GM21723 (cell line): ENCODE data around the gene CERS4.
"Not testable (repeated sequence)": the region's sequence is repeated elsewhere in the genome, so short reads cannot be mapped to it uniquely, and the experiment has no call there.

ENCODE experiments used
- ATAC-seq: cut with Tn5 transposase; IDR thresholded peaks from one replicate; pipeline ENCODE4 v1.9.1; 2021; ENCODE audit warnings: mild to moderate bottlenecking, moderate library complexity; ENCODE audit not compliant: unreplicated experiment

Gene CERS4

GRCh38 chr19:8259142-8259921 is 50.2 kb downstream of the CERS4 start:
- no peak for ATAC-seq

DNA sequence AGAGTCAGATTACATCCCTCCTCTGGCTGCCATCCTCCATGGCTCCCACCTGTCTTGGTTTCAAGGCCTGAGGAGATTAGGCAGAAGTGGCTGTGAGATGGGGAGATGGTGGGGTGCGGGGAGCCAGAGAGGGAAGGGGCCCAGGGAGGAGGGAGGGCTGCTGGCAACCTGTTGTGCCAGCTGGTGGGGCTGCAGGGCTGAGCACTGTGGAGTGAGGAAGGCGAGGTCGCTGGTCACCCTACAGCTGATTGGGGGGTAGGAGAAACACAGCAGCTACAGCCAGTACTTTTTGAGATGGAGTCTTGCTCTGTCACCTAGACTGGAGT is 50.7 kb downstream of the CERS4 start:
- no peak for ATAC-seq

- no peak for ATAC-seq
Observed at GRCh38 chr19:8261347-8261746, 52.2 kb downstream of the CERS4 start.

GRCh38 chr19:8261881-8262280 is 52.7 kb downstream of the CERS4 start:
- no peak for ATAC-seq

- ATAC-seq: no peak
Observed at GRCh38 chr19:8262431-8262830, 53.3 kb downstream of the CERS4 start.

- ATAC-seq: not testable (repeated sequence)
Observed at GRCh38 chr19:8264248-8264647, 55.1 kb downstream of the CERS4 start.

- ATAC-seq: no peak
Observed at GRCh38 chr19:8265872-8266271, 56.7 kb downstream of the CERS4 start.

DNA sequence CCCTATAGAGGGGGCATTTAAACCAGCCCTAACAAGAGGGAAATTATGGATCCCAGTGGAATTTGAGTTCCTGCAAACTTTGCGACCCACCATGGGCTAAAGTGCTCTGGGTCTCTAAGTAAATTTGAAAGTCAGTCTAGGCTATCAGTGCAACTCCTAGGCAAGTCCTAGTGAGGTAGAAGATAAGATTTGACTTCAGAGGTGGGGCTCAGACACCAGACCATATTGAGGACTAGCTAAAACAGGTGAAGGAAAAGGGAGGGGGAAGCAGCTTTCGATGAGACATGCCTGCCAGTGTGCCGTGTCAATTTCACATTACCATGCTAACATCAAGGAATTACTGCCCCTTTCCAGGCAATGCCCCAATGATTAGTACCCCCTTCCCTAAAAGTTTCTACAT is 60.6 kb downstream of the CERS4 start:
- ATAC-seq: no peak

DNA sequence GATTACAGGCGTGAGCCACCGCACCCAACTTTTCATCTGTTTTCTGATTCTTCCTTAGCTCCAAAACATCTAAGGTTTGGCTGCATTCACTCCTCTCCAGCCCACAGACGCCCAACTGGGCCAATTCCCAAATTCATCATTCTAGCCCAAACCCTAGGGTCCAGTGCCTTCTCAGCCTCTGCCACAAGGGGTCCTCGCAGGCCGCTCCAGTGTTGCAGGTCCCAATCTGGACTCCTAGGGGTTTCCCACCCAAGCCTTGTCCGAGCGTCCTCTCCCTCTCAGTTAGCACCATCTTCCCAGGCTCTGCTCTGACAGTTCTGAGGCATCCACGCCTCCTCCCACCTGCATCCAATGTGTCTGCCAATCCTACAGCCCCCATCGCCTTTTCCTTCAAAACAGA is 67.3 kb downstream of the CERS4 start:
- ATAC-seq: not testable (repeated sequence)

- not testable (repeated sequence) for ATAC-seq
Observed at GRCh38 chr19:8291337-8291736, 82.2 kb downstream of the CERS4 start.

GRCh38 chr19:8302357-8302691 is 93.2 kb downstream of the CERS4 start:
- ATAC-seq: no peak

GRCh38 chr19:8302734-8303133 is 93.6 kb downstream of the CERS4 start:
- no peak for ATAC-seq

- ATAC-seq: no peak
Observed at GRCh38 chr19:8304841-8305621, 95.9 kb downstream of the CERS4 start.

DNA sequence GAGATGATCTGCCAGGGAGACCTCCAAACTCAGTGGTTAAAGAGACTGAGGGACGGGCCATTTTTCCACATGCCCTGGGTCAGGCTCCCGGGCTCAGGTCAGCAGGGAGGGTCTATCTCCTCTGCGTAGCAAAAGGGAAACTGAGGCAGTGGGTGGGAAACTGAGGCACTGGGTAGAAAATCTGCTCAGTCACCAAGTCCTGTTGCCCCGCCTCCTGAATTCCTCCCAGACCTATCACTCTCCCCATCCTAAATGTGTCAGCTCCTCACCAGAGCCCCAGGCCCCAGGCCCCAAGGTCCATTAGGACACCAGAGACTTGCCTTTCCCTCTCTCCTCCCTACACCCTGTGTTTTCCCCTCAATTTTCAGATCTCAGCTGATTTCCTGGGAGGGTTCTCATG is 96.6 kb downstream of the CERS4 start:
- no peak for ATAC-seq

DNA sequence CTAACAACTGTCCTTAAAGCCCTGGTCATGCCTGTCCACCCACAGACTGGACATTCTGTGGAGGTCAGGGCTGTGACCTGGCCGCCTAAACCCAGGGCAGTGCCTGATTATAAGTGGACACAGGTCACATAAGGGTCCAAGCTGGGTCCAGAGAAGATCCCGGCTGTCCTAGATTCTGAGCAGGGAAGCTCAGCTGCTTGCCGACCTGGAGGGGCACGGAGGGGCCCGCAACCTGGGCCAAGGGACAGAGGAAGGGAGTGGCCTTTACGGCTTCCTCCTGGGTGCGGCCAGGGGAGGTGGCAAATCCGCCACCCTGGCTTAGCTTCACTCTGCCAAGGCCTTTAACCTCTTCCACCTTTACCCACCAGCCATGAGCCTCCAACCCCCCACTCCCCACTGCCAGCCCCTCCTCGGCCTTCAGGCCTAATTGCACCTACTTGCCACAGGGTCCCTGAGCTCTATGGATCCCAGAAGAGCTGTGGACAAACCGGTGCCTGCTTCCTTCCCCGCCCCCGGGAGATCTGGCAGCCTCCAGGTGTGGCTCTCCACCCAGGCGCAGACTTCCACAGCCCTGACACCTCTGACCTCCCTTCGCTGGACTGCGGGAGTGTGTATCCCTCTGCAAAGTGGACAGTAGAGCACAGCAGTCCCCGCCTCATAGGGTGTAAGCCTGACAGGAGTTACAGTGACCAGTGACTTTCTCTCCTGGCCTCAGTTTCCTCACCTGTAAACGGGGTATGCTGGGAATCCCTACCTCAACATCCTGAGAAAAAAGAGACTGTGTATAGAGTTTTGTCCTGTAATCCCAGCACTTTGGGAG is 97.3 kb downstream of the CERS4 start:
- ATAC-seq: no peak

GRCh38 chr19:8307400-8307964 is 98.3 kb downstream of the CERS4 start:
- ATAC-seq: no peak

- peak; percentile 74 for ATAC-seq
Observed at GRCh38 chr19:8307965-8308866, 99.0 kb downstream of the CERS4 start, which contains the start of gene CD320. CD320 (minus strand) TSS chr19:8308358; CDS start chr19:8308290, 68 bp downstream.

- ATAC-seq: no peak
Observed at GRCh38 chr19:8308891-8309291, 99.7 kb downstream of the CERS4 start.

GRCh38 chr19:8310342-8311055 is 101.3 kb downstream of the CERS4 start:
- no peak for ATAC-seq
